GM19328 (cell line): Measurements from ENCODE around the gene IER5.

Source experiments
- ATAC-seq: cut with Tn5 transposase; IDR thresholded peaks from one replicate; pipeline ENCODE4 v1.9.1; 2021; ENCODE audit warnings: mild to moderate bottlenecking, moderate library complexity; ENCODE audit not compliant: unreplicated experiment

Gene IER5

DNA sequence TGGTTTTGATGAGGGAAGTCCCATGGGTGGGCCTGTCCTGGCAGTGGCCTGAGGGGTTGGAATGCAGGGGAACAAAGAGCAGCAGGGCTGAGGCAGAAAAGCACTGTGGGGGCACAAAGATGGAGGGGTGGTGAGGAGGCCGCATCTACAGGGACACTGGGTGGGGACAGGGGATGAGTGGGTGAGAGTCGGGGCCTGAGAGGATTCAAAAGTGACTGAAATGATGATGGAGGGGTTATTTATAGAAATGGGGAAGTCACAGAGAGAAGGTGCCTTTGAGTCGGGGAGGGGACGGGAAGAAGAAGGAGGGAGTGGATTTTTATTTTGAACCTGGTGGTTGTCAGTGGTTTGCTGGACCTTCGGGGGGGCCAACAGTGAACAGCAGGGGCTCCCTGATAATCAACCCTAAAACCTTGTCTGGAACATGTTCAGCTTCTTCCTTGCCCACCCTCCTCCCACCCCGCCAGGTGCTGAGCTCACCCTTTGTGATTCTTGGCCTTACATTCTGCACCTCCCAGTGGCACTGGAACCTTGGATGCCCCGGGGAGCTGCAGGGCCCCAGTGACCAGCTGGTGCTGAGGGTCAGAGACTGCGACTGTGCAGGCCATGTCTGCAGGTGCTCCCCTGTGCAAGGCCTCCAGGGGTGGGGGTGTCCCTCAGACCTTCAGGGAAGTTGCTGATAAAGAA, 42.9 kb downstream of the IER5 start:
- no peak for ATAC-seq

DNA sequence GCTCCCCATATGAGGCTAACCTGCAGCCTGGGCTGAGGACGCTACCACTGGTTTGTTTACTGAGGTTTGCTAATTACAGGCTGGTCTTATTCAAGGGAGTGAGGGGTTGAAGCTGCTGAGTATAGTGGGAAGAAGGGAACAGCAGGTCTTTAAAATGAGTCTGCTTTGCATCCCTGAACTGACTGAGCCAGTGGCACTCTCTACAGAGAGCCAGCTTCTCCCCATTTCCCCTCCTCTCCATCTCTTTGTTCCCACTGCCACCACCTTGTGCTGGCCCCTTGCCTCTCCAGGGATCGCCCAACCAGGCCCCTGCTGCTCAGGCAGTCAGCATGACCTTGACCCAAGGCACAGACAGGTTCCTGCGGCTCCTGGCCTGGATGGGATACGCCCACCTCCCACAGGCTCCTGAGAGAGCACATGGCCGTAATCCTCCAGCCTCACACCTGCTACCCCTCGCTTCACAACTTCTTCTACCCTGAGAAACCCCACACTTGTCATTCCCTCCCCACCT, 45.0 kb downstream of the IER5 start:
- ATAC-seq: no peak

DNA sequence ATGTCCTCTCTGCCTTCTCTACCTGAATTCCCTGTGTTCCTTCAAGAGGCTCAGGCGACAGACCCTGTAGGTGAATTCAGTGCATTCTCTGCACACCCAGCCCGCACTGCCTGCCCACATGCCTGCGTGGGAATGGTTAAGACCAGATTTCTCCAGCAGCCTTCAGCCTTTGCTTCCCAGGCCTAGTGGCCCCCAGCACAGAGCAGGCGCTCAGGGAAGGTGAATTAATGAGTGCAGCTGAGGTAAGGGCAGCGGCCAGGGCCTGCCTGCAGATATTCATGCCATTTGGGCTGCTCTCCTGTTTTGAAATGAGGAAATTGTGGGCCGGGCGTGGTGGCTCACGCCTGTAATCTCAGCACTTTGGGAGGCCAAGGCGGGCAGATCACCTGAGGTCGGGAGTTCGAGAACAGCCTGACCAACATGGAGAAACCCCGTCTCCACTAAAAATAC, 45.5 kb downstream of the IER5 start:
- ATAC-seq: no peak

DNA sequence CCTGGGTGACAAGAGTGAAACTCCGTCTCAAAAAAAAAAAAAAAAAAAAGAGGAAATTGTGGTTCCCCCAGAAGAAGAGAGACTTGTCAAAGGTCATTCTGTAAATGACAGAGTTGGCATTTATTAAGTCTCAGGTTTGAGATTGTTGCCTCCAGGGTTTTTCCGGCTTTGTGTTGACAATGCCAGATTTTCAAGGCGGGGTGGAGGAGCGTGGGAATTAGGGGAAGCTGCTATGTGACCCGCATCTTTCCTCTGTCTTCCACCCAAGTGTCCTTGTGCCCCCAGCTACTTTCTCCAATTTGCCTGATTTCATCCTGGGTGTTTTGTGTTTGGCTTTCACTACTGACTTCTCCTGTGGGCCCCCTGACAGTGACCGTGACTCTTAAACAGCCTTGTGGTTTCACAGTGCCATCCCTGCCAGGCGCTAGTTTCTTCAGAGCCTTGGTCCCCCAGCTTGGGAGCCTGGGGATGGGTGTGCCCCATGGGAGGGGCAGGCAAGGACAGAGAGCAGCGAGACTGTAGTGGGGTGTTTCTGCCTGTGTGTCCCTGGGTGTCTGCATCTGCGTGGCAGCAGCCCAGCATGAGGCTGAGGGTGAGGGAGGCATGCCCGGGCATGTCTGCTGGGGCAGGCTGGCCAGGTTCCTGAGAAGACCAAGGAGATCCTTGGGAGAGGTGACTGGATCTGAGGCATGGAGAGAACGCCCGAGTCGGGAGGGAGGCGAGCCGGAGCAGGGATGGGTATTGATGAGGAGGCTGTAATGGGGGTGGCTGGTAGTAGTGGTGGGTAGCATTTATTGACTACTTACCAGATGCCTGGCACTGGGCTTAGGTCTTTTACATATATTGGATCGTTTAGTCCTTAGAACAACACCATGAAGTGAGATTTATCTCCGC, 46.3 kb downstream of the IER5 start:
- ATAC-seq: peak; percentile 32

DNA sequence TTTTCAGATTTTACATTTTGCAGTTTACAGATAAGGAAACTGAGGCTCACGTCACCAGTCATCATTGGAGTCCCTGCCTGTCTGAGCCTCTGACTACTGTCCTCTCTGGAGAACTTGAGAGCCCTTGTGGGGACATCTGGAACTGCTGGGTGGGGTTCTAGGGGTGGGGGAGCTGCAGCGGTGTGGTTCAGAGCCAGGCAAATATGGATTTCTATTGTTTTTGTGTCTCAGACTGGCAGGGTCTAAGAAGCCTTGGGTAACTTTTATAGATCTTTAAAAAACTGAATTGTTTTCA, 46.9 kb downstream of the IER5 start:
- no peak for ATAC-seq

DNA sequence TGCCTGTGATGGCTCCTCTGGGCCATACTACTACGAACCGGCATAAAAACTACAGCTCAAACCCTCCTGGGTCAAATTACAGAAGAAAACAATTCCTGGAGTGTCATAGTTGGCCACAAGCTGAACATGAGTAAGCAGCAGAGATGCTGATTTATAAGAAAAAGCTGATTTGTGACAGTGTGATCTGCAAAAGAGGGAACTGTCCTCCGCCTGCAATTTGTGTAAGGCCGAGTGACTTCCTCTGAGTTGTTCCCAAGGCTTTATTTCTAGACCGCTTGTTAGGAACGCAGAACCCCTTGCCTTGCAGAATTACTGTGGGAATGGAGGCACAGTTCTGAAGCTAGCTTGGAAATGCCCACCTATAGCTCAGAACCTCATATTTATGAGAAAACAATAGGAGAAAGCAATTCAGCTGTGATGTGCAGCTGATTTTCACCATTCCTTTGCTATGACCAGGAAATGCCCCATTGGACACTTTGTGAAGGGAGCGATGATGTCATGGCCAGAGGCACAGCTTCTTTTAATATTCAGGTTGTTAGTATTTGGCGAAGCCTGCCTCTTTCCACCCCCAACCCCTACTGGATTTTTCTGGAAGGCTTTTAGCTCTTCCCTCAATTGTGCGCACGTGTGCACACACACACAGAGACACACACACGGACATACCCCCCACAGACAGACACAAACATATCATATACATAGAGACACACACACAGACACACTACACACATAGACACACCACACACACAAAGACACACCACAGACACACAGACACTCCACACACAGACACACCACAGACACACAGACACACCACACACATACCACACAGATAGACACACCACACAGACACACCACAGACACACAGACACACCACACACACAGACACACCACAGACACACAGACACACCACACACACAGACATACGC, 47.6 kb downstream of the IER5 start:
- ATAC-seq: no peak

DNA sequence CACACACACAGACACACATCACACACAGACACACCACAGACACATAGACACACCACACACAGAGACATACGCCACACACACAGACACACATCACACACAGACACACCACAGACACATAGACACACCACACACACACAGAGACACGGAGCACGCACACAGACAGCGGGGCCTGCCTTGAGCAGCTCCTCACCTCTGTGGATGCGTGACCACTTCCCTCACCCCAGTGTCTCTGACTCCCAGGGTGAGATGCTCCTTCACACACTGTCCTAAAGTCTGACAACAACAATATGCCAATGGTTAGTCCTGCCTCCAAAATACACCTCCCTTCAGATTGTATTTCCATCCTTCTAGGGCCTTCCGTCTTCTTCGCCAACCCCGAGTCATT, 48.2 kb downstream of the IER5 start:
- ATAC-seq: no peak

DNA sequence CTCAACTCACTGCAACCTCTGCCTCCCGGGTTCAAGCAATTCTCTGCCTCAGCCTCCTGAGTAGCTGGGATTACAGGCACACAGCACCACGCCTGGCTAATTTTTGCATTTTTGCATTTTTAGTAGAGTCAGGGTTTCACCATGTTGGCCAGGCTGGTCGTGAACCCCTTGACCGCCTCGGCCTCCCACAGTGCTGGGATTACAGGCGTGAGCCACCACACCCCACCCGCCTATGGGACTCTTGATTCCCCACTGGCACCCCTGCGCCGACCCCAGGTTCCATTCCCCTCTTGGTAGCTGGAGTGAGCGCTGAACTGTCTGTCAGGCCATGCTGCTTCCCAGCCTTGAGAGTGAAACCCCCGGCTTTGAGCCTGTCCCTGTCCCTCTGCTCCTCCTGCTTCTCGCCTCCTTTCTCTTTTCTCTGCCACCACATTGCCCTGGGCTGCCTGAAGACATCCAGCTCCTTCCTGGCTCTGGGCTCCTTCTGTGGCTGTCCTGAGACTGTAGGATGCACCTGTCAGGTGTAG, 48.8 kb downstream of the IER5 start:
- ATAC-seq: no peak

DNA sequence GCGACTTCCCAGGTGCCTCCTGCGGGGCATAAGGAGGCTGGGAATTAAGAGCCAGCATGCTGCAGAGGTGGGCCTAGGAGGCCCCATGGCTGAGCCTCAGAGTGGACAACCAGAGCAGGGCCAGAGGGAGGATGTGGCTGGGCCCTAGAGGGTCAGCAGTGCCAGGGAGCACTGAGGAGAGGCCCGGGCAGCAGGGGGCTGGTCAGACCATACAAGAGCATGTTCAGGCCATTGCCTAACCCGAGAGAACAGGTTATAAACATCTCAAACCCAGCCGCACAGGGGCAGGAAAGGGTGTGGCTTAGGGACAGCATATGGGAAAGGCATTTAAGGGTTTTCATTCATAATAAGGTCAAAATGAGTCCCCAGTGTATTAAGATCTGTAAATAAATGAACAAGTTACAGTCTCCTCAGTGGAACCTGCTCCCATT, 51.1 kb downstream of the IER5 start:
- no peak for ATAC-seq

DNA sequence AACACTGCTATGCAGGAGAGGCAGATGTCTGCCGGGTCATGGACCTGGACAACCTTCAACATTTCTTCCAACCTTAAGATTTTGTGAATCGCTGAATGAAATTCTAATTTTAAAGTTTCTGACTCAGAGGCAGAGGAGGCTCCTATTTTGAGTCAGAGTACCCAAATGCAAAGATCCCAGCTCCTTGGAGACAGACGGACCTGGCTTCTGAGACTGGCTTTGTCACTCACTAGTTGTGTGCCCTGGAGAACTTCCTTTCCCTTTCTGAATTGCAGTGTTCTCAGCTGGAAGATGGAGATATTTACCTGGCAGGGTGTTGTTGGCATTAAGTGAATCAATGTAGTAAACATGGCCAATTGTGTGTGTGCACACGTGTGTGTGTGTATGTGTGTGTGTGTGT, 51.9 kb downstream of the IER5 start:
- no peak for ATAC-seq

DNA sequence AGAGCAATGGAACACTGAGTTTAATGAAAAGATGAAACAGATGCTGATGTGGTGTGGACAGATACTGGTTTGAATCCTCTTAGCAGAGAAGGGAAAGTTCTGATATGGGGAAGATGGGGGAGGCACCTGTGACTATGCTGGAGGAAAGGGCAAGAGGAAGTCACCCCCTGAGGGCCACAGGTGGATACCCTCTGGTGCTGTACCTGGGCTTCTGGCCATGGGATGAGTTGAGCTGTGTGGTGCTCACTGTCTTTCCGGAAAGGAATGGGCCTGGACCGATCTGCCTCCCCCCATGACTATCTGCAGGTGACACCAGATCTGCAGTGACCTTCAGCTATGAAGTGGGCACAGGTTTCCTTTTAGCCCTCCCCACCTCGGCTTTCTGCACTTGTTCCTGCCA, 52.4 kb downstream of the IER5 start:
- ATAC-seq: no peak

DNA sequence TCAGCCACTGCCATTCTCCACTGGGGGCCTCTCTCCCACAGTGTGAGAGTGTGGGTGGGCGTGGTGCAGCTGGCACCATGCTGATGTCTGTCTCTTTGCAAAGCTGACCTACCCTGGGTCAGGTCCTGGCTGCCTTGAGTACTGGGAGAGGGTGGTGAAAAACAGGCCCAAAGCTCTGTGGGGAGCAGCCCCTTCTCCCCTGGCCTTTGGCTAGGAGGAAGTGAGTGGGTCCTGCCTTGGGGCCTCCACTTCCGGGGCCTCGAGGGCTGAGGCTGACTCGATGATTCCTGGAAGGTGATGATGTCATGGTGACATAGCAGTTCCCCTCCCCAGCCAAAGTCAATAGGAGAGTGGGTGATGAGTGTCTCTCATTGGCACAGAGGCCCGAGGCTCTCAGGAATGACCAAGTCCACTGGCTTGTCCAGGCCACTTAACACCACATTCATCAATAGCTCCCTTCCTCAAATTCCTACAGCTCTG, 53.0 kb downstream of the IER5 start:
- ATAC-seq: no peak
